ENCODE measurements around the gene ATP6V0E1.
A peak's percentile ranks its signal among the peaks of the same experiment; 100 is the strongest.
"Not testable (repeated sequence)": the region's sequence is repeated elsewhere in the genome, so short reads cannot be mapped to it uniquely, and the experiment has no call there.

ATP6V0E1 gene

GRCh38 chr5:173041881-173042762 is 58.6 kb downstream of the ATP6V0E1 start:
- no peak for DNase-seq

- DNase-seq = no peak
These were observed 59.2 kb downstream of the ATP6V0E1 start for GRCh38 chr5:173042763-173043107.

DNA sequence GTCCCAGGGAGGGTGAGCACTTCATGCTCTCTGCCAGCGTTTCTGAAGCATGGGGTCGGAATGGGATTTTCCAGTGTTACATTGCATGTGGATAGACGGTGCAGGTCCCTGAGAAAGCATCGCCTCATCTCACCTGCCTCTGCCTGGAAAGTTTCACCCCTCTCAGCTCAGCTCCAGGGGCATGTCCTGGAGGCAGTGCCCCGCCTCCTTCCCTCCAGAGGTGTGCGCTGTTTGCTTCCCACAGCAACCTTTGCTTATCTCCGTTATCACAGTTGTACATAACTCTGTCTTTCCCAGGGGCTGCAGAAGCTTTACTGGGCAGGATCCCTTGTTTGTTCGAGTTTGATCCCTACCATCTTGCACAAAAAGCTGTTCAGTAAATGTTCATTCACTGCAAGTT is 61.9 kb downstream of the ATP6V0E1 start:
- DNase-seq = no peak

DNA sequence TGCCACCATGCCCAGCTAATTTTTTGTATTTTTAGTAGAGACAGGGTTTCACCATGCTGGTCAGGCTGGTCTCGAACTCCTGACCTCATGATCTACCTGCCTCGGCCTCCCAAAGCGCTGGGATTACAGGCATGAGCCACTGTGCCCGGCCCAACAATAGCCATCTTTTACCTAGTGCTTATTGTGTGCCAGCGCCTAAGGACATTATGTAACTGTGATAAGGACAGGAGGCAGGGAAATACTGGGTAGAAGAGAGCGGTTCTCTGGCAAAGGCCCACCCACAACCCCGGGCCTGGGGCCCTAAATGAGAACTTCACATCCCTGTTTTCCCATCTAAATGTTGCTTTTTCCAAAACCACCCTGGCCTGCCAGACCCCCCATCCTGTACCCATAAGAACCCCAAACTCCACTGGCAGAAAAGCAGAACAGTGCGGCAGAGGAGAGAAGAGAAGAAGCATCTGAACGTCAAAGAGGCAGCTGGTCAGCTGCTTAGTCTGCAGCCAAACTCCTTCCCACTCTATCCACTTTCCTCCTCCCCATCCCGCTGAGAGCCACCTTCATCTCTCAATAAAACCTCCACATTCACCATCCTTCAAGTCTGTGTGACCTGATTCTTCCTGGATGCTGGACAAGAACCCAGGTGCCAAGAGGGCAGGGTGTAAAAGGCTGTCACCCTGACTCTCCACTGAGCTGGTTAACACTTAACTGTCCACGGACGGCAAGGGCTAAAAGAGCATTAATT is 63.7 kb downstream of the ATP6V0E1 start:
- DNase-seq = not testable (repeated sequence)

GRCh38 chr5:173047838-173048105 is 64.2 kb downstream of the ATP6V0E1 start:
- no peak for DNase-seq

GRCh38 chr5:173050791-173051190 is 67.2 kb downstream of the ATP6V0E1 start:
- DNase-seq = no peak

- no peak for DNase-seq
These were observed 68.2 kb downstream of the ATP6V0E1 start for GRCh38 chr5:173051746-173052145.

DNA sequence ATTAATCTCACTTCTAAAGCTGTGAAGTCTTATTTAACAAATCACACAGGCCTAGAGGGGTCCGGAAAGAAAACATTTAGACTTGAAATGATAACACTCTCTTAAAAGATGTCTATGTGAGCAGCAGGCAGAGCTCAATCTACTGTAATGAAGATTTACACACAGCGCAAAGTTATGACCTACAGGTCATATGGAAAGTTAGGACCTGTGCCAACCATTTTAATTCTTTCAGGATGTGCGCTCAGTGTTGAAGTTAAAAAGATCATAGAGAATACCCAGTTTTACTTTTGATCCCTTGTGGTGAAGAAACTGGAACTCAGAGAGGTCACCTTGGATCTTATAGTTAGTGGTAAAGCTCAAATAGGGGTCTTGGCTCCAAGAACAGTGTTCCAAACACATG is 69.5 kb downstream of the ATP6V0E1 start:
- DNase-seq = no peak

- no peak for DNase-seq
These were observed 71.6 kb downstream of the ATP6V0E1 start for GRCh38 chr5:173055042-173055721.

GRCh38 chr5:173055722-173055982 is 72.1 kb downstream of the ATP6V0E1 start:
- no peak for DNase-seq

GRCh38 chr5:173055983-173056782 is 72.6 kb downstream of the ATP6V0E1 start, which contains the start of gene CREBRF:
Gene CREBRF (plus strand): TSS chr5:173056352. CDS start chr5:173080776, 24,424 bp downstream.
- DNase-seq = peak; percentile 63

DNA sequence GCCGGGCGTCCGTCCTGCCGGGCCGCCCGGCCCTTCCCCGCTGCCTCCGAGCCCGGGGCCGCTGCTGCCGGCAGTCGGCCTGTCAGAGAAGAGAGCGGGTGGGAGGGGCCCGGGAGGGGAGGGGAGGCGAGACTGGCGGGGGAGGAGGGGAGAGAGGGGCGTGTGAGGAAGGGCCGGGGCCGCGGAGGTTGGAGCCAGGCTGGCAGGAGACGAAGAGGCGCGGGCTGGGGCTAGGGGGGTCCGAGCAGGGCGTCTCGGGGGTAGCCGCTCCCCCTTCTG is 73.2 kb downstream of the ATP6V0E1 start:
- DNase-seq = no peak

GRCh38 chr5:173057062-173057924 is 73.7 kb downstream of the ATP6V0E1 start:
- DNase-seq = peak; percentile 72

GRCh38 chr5:173062141-173062540 is 78.6 kb downstream of the ATP6V0E1 start:
- no peak for DNase-seq

DNA sequence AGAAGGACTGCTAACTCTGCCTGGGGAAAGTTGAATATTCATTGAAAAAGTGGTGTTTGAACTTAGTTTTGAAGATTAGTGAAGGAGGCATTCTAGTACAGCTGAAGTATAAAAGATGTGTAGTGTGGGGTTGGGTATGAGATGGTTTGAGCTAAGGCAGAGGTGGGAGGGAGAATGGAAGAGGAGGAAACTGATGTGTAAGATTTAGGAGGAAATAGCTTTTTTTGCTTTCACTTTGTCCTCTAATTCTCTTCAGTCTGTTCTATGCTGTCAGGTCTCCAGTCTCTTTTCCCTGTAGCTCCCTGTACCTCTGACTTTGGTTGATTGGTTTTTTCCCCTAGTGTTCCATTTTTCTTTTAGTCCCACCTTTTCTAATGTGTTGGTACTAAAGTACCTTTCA is 81.6 kb downstream of the ATP6V0E1 start:
- no peak for DNase-seq

DNA sequence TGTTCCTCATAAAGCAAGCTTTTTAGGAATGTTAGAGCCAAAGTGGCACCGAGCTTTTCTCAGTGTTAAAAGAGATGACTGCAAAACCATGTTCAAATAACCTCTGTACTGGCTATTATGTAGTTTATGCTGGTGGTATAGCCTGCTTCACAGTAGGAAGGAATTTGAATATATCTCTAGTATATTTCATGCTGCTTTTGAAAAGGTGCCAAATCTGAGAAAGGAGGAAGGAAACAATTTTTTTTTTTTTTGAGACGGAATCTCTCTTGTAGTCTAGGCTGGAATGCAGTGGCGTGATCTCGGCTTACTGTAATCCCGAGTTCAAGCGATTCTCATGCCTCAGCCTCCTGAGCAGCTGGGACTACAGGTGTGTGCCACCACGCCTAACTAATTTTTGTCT is 86.1 kb downstream of the ATP6V0E1 start:
- DNase-seq = no peak

DNA sequence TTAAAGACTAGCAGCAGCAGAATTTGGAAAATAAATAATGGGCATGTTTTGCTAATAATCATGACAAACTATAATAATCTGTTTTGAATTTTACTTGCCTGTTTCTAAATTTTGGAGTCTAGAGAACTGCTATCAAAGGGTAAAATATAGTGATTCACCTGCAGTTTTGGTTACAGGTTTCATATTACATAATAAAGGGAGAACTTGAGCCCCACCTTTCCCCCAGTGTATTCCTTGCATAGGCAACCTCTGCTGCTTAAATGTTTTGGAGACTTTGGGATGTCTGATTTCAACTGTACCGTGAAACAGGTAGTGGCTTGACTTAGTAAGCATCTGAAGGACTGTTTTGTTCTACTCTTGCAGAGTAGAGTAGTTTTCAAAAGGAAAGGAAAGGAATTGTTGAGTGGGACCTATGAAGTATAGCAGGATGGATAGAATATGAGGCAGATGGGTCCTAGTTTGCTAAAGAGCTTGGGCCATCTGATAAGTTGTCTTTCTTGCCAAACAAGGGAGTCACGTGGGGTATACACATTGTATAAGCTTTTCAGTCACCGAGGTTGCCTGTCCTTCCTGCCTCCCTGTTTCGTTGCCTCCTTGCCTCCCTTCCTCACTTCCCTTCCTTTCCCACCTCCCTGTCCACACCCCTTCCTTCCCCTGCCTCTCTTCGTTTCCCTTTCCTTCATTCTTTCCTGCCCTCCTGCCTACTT is 91.7 kb downstream of the ATP6V0E1 start:
- no peak for DNase-seq

DNA sequence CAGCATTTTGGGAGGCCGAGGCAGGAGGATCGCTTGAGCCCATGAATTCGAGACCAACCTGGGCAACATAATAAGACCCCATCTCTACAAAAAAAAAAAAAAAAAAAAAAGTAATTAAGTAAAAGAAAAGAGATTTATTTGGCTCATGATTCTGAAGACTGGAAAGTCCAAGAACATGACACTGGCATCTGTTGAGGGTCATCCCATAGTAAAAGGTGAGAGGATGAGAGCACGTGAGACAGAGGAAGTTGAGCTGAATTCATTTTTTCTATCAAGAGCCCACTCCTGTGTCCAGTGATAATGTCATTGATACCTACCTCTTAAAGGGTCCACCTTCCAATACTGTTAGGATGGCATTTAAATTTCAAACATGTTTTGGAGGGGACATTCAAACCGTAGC is 92.4 kb downstream of the ATP6V0E1 start:
- no peak for DNase-seq

DNA sequence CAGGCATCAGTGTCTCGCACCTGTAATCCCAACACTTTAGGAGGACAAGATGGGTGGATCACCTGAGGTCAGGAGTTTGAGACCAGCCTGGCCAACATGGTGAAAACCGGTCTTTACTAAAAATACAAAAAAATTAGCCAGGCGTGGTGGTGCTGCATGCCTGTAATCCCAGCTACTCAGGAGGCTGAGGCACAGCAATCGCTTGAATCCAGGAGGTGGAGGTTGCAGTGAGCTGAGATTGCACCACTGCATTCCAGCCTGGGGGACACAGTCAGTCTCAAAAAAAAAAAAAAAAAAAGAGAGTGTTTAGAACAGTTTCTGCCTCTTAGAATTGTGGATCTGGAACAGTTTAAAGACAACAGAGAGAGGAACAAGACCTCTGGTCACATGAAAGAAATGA is 92.9 kb downstream of the ATP6V0E1 start:
- not testable (repeated sequence) for DNase-seq

DNA sequence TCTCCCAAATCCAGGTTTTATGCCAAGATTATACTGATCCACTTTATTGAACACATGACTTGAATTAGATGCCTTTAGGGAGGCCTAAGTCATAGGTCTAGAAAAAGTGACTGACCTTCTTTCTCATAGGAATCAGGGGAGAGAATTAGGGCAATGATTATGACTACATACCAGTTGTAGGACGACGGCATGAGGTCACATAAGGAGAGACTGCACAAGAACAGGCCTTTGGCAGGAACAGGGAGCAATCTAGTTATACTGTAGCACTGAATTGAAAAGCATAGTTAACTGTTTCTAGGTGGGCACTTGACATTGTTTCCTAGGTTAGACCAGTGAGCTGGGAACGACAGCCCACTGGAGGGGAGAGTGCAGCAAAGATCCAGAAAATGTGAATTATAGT is 95.3 kb downstream of the ATP6V0E1 start:
- no peak for DNase-seq

All from DMS79 (cell line).